ENCODE measurements around the gene PNMT. TPM values are rescaled to one million over a fixed set of nuclear protein-coding genes. Genes with fewer than 3 reads are reported as not detected.

PNMT gene
- total and polyA plus RNA-seq, 2 of the 13 experiments (the other 11 are each of a cell fraction or from before 2014, with no cell fraction given), result 0.25 TPM; not detected in 1

DNA sequence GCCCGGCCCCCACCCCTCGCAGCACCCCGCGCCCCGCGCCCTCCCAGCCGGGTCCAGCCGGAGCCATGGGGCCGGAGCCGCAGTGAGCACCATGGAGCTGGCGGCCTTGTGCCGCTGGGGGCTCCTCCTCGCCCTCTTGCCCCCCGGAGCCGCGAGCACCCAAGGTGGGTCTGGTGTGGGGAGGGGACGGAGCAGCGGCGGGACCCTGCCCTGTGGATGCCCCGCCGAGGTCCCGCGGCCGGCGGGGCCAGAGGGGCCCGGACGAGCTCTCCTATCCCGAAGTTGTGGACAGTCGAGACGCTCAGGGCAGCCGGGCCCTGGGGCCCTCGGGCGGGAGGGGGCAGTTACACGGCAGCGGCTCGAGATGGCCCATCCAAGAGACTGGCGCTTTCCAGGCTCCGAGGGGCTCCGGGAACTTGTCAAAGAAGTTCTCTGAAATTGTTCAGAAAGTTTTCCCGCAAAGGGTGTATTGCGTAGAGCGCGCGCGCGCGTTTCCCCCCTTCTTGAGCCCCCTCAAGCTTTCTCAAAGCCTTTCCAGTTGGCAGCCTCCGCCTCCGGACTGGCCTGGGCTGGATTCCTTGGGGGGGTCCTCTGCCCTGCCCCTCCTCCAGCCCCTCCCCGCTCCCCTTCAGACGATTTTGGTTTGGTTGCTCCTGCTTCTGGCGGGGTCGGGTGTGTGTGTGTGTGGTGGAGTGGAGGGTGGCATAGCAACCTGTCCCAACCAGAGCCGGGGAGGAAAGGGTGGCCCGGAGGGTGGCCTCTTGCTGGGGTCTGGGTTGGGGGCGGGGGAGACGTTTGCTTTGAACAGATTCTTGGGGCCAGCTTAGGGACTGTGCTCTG is 32.1 kb downstream of the PNMT start (continued):
- TF ChIP-seq, protein P1, sequence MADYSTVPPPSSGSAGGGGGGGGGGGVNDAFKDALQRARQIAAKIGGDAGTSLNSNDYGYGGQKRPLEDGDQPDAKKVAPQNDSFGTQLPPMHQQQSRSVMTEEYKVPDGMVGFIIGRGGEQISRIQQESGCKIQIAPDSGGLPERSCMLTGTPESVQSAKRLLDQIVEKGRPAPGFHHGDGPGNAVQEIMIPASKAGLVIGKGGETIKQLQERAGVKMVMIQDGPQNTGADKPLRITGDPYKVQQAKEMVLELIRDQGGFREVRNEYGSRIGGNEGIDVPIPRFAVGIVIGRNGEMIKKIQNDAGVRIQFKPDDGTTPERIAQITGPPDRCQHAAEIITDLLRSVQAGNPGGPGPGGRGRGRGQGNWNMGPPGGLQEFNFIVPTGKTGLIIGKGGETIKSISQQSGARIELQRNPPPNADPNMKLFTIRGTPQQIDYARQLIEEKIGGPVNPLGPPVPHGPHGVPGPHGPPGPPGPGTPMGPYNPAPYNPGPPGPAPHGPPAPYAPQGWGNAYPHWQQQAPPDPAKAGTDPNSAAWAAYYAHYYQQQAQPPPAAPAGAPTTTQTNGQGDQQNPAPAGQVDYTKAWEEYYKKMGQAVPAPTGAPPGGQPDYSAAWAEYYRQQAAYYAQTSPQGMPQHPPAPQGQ (CRISPR knock-in tag; IDR thresholded peaks at IDR 0.05; ENCODE audit: borderline replicate concordance), result no peak
- no peak for TF ChIP-seq ZNF577 (CRISPR knock-in tag; IDR thresholded peaks at IDR 0.05; ENCODE audit: borderline replicate concordance, low read depth)
- no peak for TF ChIP-seq NFRKB (IDR thresholded peaks at IDR 0.05)
- TF ChIP-seq HNRNPL (IDR thresholded peaks at IDR 0.05; ENCODE audit: low read depth, low read length), result 0 out of 2 replicates have a peak, but pooled peaks have one; percentile 41
- peak; percentile 43; the same call in 1 of the 2 replicates for TF ChIP-seq TAF1 (CRISPR knock-in tag; IDR thresholded peaks at IDR 0.05)
- 0 out of 2 replicates have a peak, but pooled peaks have one; percentile 6 for TF ChIP-seq ZSCAN9 (CRISPR knock-in tag; IDR thresholded peaks at IDR 0.05; ENCODE audit: borderline replicate concordance)
- TF ChIP-seq, protein P2, sequence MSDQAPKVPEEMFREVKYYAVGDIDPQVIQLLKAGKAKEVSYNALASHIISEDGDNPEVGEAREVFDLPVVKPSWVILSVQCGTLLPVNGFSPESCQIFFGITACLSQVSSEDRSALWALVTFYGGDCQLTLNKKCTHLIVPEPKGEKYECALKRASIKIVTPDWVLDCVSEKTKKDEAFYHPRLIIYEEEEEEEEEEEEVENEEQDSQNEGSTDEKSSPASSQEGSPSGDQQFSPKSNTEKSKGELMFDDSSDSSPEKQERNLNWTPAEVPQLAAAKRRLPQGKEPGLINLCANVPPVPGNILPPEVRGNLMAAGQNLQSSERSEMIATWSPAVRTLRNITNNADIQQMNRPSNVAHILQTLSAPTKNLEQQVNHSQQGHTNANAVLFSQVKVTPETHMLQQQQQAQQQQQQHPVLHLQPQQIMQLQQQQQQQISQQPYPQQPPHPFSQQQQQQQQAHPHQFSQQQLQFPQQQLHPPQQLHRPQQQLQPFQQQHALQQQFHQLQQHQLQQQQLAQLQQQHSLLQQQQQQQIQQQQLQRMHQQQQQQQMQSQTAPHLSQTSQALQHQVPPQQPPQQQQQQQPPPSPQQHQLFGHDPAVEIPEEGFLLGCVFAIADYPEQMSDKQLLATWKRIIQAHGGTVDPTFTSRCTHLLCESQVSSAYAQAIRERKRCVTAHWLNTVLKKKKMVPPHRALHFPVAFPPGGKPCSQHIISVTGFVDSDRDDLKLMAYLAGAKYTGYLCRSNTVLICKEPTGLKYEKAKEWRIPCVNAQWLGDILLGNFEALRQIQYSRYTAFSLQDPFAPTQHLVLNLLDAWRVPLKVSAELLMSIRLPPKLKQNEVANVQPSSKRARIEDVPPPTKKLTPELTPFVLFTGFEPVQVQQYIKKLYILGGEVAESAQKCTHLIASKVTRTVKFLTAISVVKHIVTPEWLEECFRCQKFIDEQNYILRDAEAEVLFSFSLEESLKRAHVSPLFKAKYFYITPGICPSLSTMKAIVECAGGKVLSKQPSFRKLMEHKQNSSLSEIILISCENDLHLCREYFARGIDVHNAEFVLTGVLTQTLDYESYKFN (CRISPR knock-in tag; conservative IDR thresholded peaks at IDR 0.05), result 0 out of 2 replicates have a peak, but pooled peaks have one; percentile 5
- TF ChIP-seq, protein P3, sequence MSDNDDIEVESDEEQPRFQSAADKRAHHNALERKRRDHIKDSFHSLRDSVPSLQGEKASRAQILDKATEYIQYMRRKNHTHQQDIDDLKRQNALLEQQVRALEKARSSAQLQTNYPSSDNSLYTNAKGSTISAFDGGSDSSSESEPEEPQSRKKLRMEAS (IDR thresholded peaks at IDR 0.05), result peak; percentile 22; the same call in 1 of the 2 replicates
- TF ChIP-seq, protein P4, sequence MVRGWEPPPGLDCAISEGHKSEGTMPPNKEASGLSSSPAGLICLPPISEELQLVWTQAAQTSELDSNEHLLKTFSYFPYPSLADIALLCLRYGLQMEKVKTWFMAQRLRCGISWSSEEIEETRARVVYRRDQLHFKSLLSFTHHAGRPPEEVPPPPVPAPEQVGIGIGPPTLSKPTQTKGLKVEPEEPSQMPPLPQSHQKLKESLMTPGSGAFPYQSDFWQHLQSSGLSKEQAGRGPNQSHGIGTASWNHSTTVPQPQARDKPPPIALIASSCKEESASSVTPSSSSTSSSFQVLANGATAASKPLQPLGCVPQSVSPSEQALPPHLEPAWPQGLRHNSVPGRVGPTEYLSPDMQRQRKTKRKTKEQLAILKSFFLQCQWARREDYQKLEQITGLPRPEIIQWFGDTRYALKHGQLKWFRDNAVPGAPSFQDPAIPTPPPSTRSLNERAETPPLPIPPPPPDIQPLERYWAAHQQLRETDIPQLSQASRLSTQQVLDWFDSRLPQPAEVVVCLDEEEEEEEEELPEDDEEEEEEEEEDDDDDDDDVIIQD (CRISPR knock-in tag; IDR thresholded peaks at IDR 0.05; ENCODE audit: low read depth), result no peak
- no peak for TF ChIP-seq ZNF562 (CRISPR knock-in tag; IDR thresholded peaks at IDR 0.05; ENCODE audit: borderline replicate concordance)
- no peak for TF ChIP-seq SALL2 (CRISPR knock-in tag; IDR thresholded peaks at IDR 0.05)
- TF ChIP-seq ZNF772 (CRISPR knock-in tag; IDR thresholded peaks at IDR 0.05), result 0 out of 2 replicates have a peak, but pooled peaks have one; percentile 7
- TF ChIP-seq ZBTB3 (CRISPR knock-in tag; IDR thresholded peaks at IDR 0.05; ENCODE audit: borderline replicate concordance, low read depth), result no peak
- TF ChIP-seq, protein P5, sequence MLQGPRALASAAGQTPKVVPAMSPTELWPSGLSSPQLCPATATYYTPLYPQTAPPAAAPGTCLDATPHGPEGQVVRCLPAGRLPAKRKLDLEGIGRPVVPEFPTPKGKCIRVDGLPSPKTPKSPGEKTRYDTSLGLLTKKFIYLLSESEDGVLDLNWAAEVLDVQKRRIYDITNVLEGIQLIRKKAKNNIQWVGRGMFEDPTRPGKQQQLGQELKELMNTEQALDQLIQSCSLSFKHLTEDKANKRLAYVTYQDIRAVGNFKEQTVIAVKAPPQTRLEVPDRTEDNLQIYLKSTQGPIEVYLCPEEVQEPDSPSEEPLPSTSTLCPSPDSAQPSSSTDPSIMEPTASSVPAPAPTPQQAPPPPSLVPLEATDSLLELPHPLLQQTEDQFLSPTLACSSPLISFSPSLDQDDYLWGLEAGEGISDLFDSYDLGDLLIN (CRISPR knock-in tag; IDR thresholded peaks at IDR 0.05; ENCODE audit: borderline replicate concordance), result no peak
- no peak for TF ChIP-seq CENPT (CRISPR knock-in tag; IDR thresholded peaks at IDR 0.05; ENCODE audit: low read depth)
- TF ChIP-seq, protein P6, sequence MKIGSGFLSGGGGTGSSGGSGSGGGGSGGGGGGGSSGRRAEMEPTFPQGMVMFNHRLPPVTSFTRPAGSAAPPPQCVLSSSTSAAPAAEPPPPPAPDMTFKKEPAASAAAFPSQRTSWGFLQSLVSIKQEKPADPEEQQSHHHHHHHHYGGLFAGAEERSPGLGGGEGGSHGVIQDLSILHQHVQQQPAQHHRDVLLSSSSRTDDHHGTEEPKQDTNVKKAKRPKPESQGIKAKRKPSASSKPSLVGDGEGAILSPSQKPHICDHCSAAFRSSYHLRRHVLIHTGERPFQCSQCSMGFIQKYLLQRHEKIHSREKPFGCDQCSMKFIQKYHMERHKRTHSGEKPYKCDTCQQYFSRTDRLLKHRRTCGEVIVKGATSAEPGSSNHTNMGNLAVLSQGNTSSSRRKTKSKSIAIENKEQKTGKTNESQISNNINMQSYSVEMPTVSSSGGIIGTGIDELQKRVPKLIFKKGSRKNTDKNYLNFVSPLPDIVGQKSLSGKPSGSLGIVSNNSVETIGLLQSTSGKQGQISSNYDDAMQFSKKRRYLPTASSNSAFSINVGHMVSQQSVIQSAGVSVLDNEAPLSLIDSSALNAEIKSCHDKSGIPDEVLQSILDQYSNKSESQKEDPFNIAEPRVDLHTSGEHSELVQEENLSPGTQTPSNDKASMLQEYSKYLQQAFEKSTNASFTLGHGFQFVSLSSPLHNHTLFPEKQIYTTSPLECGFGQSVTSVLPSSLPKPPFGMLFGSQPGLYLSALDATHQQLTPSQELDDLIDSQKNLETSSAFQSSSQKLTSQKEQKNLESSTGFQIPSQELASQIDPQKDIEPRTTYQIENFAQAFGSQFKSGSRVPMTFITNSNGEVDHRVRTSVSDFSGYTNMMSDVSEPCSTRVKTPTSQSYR (CRISPR knock-in tag; IDR thresholded peaks at IDR 0.05; ENCODE audit: borderline replicate concordance), result peak; percentile 22; the same call in 1 of the 2 replicates
